Activated CD8-positive, alpha-beta T cell treated with anti-CD3 and anti-CD28 coated beads for 36 hours (primary cell): ENCODE data around the gene HCN4. TPM values are rescaled to one million over a fixed set of nuclear protein-coding genes. Genes with fewer than 3 reads are reported as not detected.

Experiments
- ATAC-seq: fragments of 200-7000 bp; cut with Tn5 transposase; one replicate; pipeline ENCODE4 v1.10.0; 2021; ENCODE audit warnings: mild to moderate bottlenecking, moderate library complexity
- CTCF ChIA-PET: fragments of 350-600 bp; sonication (Branson Sonifier 250); formaldehyde crosslinking; loops from one replicate; lab custom pipeline; 2021; ENCODE audit warnings: antibody characterized with exemption; lab: Charles Lee
- POLR2A ChIA-PET: fragments of 350-600 bp; sonication (Branson Sonifier 250); formaldehyde crosslinking; loops from one replicate; lab custom pipeline; 2021; ENCODE audit warnings: antibody characterized with exemption; lab: Charles Lee
- DNase-seq: peaks from one replicate; pipeline ENCODE4 v3.0.0-alpha.2; 2020
- H3K27ac Mint-ChIP-seq: one replicate; pipeline ENCODE4 v1.8.0; 2021; ENCODE audit warnings: mild to moderate bottlenecking, mixed read lengths
- H3K27me3 Mint-ChIP-seq: one replicate; pipeline ENCODE4 v1.8.0; 2021; ENCODE audit warnings: mixed read lengths
- H3K36me3 Mint-ChIP-seq: one replicate; pipeline ENCODE4 v1.8.0; 2021; ENCODE audit warnings: low read depth, mixed read lengths
- H3K4me1 Mint-ChIP-seq: one replicate; pipeline ENCODE4 v1.8.0; 2021; ENCODE audit warnings: low read depth, mixed read lengths
- H3K4me3 Mint-ChIP-seq: one replicate; pipeline ENCODE4 v1.8.0; 2021; ENCODE audit warnings: mild to moderate bottlenecking, moderate library complexity, mixed read lengths
- H3K9me3 Mint-ChIP-seq: one replicate; pipeline ENCODE4 v1.8.0; 2021; ENCODE audit warnings: mixed read lengths
- intact Hi-C: fragments of 100-400 bp; cut with micrococcal nuclease; formaldehyde crosslinking; loops from one replicate; pipeline ENCODE4 v1.10.0; 2022
- total RNA-seq, 2 experiments: library from RNA; stranded (reverse); gene quantifications; one replicate each; pipeline ENCODE4 v1.2.3, GENCODE V29; 2021
- TF ChIP-seq, protein P1 (sequence below): fragments of 200-600 bp; IDR thresholded peaks from one replicate; pipeline ENCODE4 v1.8.0; 2022; ENCODE audit warnings: antibody characterized with exemption, mild to moderate bottlenecking

The HCN4 gene
- total RNA-seq, 2 experiments from 2014 or later: not detected

DNA sequence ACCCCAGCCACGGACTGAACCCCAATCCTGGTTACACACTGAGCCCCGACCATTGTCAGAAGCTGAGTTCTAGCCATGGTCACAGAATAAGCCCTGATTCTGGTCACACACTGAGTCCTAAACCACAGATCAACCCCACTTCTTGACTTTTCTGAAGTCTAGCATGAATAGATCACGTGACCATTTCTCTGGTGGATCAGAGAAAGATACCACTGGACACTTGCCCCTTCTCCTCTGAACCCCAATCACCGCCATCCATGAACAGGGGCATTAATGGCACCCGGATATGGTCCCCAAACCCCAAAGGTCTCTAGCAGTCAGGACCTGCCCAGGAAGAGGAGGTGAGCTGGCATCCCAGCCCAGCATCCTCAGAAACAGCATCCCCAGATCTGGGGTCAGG, 9.1 kb downstream of the HCN4 start:
- no peaks in the 10 kb centered on the region for H3K36me3 Mint-ChIP-seq
- no peak overlapping the region for H3K27ac Mint-ChIP-seq
- TF ChIP-seq, protein P1, sequence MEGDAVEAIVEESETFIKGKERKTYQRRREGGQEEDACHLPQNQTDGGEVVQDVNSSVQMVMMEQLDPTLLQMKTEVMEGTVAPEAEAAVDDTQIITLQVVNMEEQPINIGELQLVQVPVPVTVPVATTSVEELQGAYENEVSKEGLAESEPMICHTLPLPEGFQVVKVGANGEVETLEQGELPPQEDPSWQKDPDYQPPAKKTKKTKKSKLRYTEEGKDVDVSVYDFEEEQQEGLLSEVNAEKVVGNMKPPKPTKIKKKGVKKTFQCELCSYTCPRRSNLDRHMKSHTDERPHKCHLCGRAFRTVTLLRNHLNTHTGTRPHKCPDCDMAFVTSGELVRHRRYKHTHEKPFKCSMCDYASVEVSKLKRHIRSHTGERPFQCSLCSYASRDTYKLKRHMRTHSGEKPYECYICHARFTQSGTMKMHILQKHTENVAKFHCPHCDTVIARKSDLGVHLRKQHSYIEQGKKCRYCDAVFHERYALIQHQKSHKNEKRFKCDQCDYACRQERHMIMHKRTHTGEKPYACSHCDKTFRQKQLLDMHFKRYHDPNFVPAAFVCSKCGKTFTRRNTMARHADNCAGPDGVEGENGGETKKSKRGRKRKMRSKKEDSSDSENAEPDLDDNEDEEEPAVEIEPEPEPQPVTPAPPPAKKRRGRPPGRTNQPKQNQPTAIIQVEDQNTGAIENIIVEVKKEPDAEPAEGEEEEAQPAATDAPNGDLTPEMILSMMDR: no peak
- ChIA-PET POLR2A (no interaction called here), CTCF (no interaction called here)
- peaks cover 9% of the 10 kb centered on the region for H3K27me3 Mint-ChIP-seq
- no peaks in the 10 kb centered on the region for H3K9me3 Mint-ChIP-seq
- DNase-seq (no peak), ATAC-seq (no peak)
- no peaks in the 10 kb centered on the region for H3K4me1 Mint-ChIP-seq
- intact Hi-C loops: no loop called here
- H3K4me3 Mint-ChIP-seq: no peak overlapping the region

GRCh38 chr15:73357999-73358665, 10.6 kb downstream of the HCN4 start:
- Mint-ChIP-seq H3K27ac (no peak overlapping the region), H3K4me3 (no peak overlapping the region), H3K27me3 (peaks cover 6% of the 10 kb centered on the region), H3K4me1 (no peaks in the 10 kb centered on the region), H3K36me3 (no peaks in the 10 kb centered on the region), H3K9me3 (no peaks in the 10 kb centered on the region)
- CTCF ChIA-PET: no interaction called here
- intact Hi-C loops: no loop called here
- POLR2A ChIA-PET: no interaction called here
- ATAC-seq: no peak
- TF ChIP-seq, protein P1: no peak
- no peak for DNase-seq

GRCh38 chr15:73355612-73356265, 13.0 kb downstream of the HCN4 start:
- H3K4me3 Mint-ChIP-seq: no peak overlapping the region
- H3K9me3 Mint-ChIP-seq: no peaks in the 10 kb centered on the region
- TF ChIP-seq, protein P1: no peak
- peaks cover 4% of the 10 kb centered on the region for H3K27me3 Mint-ChIP-seq
- DNase-seq: no peak
- POLR2A ChIA-PET: no interaction called here
- no peaks in the 10 kb centered on the region for H3K4me1 Mint-ChIP-seq
- CTCF ChIA-PET: interaction anchor here (0.6 kb wide), 1 partner anchor 281 kb away, joined by 4 read pairs; no protein-coding TSS in a partner anchor
- H3K36me3 Mint-ChIP-seq: no peaks in the 10 kb centered on the region
- H3K27ac Mint-ChIP-seq: no peak overlapping the region
- intact Hi-C loops: no loop called here
- no peak for ATAC-seq

DNA sequence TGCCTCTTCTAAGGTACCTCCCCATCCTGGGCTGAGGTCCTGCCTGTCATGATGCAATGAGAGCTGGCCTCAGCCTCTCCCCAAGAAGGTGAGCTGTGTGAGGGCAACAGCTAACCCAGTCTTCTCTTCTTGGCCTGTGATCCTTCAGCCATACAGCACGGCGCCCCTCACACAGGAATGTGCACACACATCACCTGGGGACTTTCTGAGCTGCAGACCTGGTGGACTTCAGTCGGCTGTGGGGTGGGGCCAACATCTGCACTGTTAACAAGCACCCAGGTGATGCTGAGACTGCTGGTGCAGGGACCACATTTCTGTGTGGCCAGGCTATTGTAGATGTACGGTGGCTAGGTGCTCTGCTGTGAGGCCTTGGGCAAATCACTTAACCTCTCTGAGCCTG, 14.5 kb downstream of the HCN4 start:
- no peaks in the 10 kb centered on the region for H3K4me1 Mint-ChIP-seq
- TF ChIP-seq, protein P1: no peak
- H3K4me3 Mint-ChIP-seq: no peak overlapping the region
- CTCF ChIA-PET: no interaction called here
- H3K27me3 Mint-ChIP-seq: peaks cover 4% of the 10 kb centered on the region
- POLR2A ChIA-PET: no interaction called here
- DNase-seq (no peak), ATAC-seq (no peak)
- H3K27ac Mint-ChIP-seq: no peak overlapping the region
- no peaks in the 10 kb centered on the region for H3K36me3 Mint-ChIP-seq
- no peaks in the 10 kb centered on the region for H3K9me3 Mint-ChIP-seq
- intact Hi-C loops: no loop called here

DNA sequence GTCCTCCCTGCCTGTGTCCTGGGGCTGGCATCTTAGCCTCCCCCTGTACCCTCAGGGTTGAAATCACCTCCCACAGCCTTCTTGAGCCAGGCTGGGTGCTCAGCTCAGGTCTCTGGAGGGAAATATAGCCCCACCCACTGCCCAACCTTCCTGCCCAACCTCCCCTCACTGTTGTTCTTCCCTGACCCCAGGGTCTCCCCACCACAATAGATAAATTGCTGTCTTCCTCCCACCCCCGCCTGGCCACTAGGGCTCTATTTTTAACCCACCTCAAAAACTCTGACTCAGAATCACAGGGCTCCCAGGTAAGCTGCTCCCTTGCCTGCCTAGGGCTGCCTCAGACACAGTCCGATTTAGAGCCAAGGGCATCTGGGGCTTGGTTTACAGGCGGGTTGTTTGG, 15.0 kb downstream of the HCN4 start:
- H3K4me1 Mint-ChIP-seq: no peaks in the 10 kb centered on the region
- H3K36me3 Mint-ChIP-seq: no peaks in the 10 kb centered on the region
- no peak overlapping the region for H3K27ac Mint-ChIP-seq
- TF ChIP-seq, protein P1: no peak
- DNase-seq: no peak
- intact Hi-C loops: no loop called here
- no peak overlapping the region for H3K4me3 Mint-ChIP-seq
- H3K9me3 Mint-ChIP-seq: no peaks in the 10 kb centered on the region
- H3K27me3 Mint-ChIP-seq: peaks cover 3% of the 10 kb centered on the region
- no peak for ATAC-seq
- ChIA-PET CTCF (no interaction called here), POLR2A (no interaction called here)
